ENCODE measurements around the gene DENND1B. TPM values are rescaled to one million over a fixed set of nuclear protein-coding genes. Genes with fewer than 3 reads are reported as not detected.

DENND1B gene
- total and polyA plus RNA-seq, 2 of the 8 experiments (the other 6 are each of a cell fraction or from before 2014, with no cell fraction given): 0.74 to 3.3 TPM

DNA sequence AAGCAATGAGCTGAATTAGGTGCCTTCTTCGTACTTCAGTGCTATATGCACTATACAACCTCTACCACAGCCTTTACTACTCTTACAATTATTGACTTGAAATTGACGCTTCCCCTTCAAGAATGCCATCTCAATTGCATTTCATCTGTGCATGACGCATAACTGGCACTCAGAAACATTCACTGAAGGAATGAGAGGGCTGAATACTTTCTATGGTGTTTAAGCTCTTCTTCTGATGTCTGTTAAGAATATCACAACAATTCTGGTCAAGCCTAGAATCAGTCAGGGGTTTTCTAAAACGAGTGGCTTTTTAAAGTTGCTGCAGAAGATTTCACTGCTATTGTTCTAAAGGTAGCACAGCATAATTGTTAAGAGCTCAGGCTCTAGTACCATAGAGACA lies 11.5 kb downstream of the DENND1B start:
- no peak overlapping the region for H2BK120ac ChIP-seq (replicated peaks; ENCODE audit: low read depth, low read length)
- H3K9ac ChIP-seq (replicated peaks in 1 of 4; ENCODE audit: extremely low read depth in 1 of 4, low read depth in 3 of 4, low read length in 3 of 4): no peak overlapping the region
- H2BK15ac ChIP-seq (ENCODE audit: low read length): no peak overlapping the region
- no peak overlapping the region for H3K4me2 ChIP-seq (ENCODE audit: insufficient read depth in 1 of 2, low read depth in 2 of 2, low read length in 2 of 2)
- no peak overlapping the region for H3K4me3 ChIP-seq (ENCODE audit: extremely low read depth in 1 of 4, insufficient read depth in 2 of 4, low read depth in 3 of 4, low read length in 4 of 4)
- no peaks in the 10 kb centered on the region for H3K79me1 ChIP-seq (ENCODE audit: low read depth, low read length)
- H3K79me2 ChIP-seq (ENCODE audit: control insufficient read depth in 1 of 2, insufficient read depth in 2 of 2, low read length in 2 of 2): no peaks in the 10 kb centered on the region
- no peak overlapping the region for H3K4ac ChIP-seq (replicated peaks; ENCODE audit: insufficient read length, low read depth, low read length)
- no peak overlapping the region for H2AK5ac ChIP-seq (ENCODE audit: low read depth, low read length)
- H2BK20ac ChIP-seq (ENCODE audit: low read length): no peak overlapping the region
- no peaks in the 10 kb centered on the region for H3K23me2 ChIP-seq (ENCODE audit: low read depth, low read length)
- no peaks in the 10 kb centered on the region for H3K36me3 ChIP-seq (ENCODE audit: control insufficient read depth in 2 of 4, insufficient read depth in 4 of 4, low read length in 3 of 4)
- no peak for FAIRE-seq
- H3K9me3 ChIP-seq (ENCODE audit: insufficient read depth in 2 of 2, low read depth in 1 of 2, low read length in 1 of 2): no peaks in the 10 kb centered on the region
- no peak overlapping the region for H3K23ac ChIP-seq (ENCODE audit: insufficient read length)
- WGBS, 2 experiments (ENCODE audit: extremely low coverage in 1 of 2, insufficient coverage in 1 of 2, insufficient read length in 1 of 2, insufficient replicate concordance in 2 of 2, low coverage in 1 of 2, low lambda C conversion rate in 2 of 2, missing lambda C conversion rate in 1 of 2): 74% methylated on average over 4 of the region's 4 CpGs; no CpG with 5 or more reads in 1 of the 2 experiments
- H2BK12ac ChIP-seq (ENCODE audit: low read depth, low read length): no peak overlapping the region
- no peak overlapping the region for H3K14ac ChIP-seq (ENCODE audit: insufficient read length)
- DNase-seq (ENCODE audit: low read depth in 1 of 2, low spot score in 2 of 2): no peak
- no peak overlapping the region for H3K18ac ChIP-seq (ENCODE audit: extremely low read depth, low read length)
- no peak overlapping the region for H4K8ac ChIP-seq (ENCODE audit: extremely low read depth, insufficient read depth, low read length)
- H2AFZ ChIP-seq (ENCODE audit: low read length): no peak overlapping the region
- H2BK5ac ChIP-seq (ENCODE audit: low read depth, low read length): no peak overlapping the region
- no peak overlapping the region for H4K91ac ChIP-seq (replicated peaks; ENCODE audit: insufficient read length, low read length)
- no peaks in the 10 kb centered on the region for H3K4me1 ChIP-seq (replicated peaks in 1 of 4; ENCODE audit: control insufficient read depth in 3 of 4, insufficient read depth in 4 of 4, low read length in 3 of 4)
- ChIA-PET CTCF (ENCODE audit: partially characterized antibody) (interaction anchor here (0.8 to 1.0 kb wide), 2 partner anchors 9 to 104 kb away, joined by 3 to 4 read pairs; no protein-coding TSS in a partner anchor), POLR2A (ENCODE audit: partially characterized antibody) (no interaction called here)
- H3K27me3 ChIP-seq (replicated peaks in 1 of 4; ENCODE audit: control insufficient read depth in 3 of 4, extremely low read depth in 1 of 4, insufficient read depth in 3 of 4, low read length in 3 of 4): no peaks in the 10 kb centered on the region
- no peak overlapping the region for H4K5ac ChIP-seq (ENCODE audit: insufficient read length, low read depth, low read length)
- no peak overlapping the region for H3K56ac ChIP-seq (replicated peaks; ENCODE audit: insufficient read length, low read depth, low read length)
- no peak overlapping the region for H3K27ac ChIP-seq (ENCODE audit: low read depth, low read length)
- no peaks in the 10 kb centered on the region for H4K20me1 ChIP-seq (replicated peaks in 1 of 2; ENCODE audit: control insufficient read depth in 1 of 2, insufficient read depth in 2 of 2, low read length in 2 of 2)
- TF ChIP-seq SUZ12 (IDR thresholded peaks at IDR 0.05; ENCODE audit: low read length) (no peak), CBX5 (IDR thresholded peaks at IDR 0.05; ENCODE audit: low read depth, low read length) (no peak), BRCA1 (IDR thresholded peaks at IDR 0.05; ENCODE audit: low read depth, low read length) (no peak)

Measured in H1 (cell line).